GM12801 (cell line): ENCODE results near the gene TBPL1.

Source experiments
- CTCF ChIP-seq: IDR thresholded peaks from one replicate; pipeline ENCODE4 v1.5.1; 2011; ENCODE audit warnings: control low read depth; ENCODE audit not compliant: insufficient read length; ENCODE audit errors: extremely low read depth

Gene TBPL1

GRCh38 chr6:134031696-134032255, 78.8 kb downstream of the TBPL1 start:
- no peak for TF ChIP-seq CTCF

DNA sequence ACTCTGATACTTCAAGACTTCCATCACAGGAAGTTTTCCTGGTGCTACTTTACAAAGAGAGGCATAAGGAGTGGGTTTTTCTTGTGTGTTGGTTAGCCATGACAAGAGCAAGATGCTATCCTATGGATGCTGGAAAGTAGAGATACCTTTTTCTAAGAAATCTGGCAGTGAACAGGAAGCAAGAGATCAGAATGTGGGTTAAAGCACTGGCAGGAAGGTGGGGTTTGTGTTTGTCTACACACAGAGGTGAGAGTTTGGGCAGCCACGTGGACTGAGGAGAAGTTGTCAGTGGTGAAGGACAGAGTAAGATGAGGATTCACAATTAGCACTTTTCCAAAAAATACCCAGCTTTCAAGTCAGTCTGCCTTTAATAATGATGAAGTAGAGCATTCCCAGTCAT, 81.5 kb downstream of the TBPL1 start:
- no peak for TF ChIP-seq CTCF

DNA sequence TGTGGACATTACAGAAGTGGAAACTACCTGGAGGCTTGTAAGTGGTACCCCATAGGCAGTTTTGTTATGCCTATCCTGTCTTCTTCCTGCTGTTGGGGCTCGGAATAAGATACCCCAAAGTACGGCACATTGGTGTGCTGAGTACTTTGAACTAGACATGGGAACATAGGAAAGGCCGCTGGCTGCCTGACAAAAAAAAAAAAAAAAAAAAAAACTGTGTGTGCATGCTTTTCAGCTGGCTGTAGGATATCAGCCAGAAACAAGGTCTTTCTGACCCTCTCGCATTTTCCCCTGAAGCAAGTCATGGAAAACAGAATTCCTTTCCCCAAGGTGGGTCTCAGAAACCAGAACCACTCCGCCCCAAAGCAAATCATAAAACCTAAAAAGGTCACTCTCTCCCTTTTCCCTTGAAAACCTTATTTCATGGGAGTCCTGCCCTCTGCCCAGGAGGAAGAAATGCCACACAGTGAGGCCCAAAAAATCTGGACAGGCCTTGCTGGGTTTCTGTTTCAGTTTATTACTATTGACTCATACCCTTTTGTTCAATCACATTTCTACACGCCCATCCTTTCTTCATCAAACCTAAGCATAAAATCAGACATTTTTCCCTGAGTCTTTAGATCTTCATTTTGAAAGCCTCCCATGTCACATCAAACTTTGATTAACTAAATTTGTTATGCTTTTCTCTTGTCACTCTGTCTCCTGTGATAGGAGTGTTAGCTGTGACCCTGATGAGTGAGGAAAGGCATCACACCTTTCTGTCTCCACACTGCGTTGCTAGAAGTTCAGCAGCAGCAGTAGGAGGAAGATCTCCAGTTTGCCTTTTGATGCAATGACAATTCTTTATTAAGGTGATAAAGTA, 82.2 kb downstream of the TBPL1 start:
- no peak for TF ChIP-seq CTCF

GRCh38 chr6:134035823-134036296, 82.8 kb downstream of the TBPL1 start:
- no peak for TF ChIP-seq CTCF

DNA sequence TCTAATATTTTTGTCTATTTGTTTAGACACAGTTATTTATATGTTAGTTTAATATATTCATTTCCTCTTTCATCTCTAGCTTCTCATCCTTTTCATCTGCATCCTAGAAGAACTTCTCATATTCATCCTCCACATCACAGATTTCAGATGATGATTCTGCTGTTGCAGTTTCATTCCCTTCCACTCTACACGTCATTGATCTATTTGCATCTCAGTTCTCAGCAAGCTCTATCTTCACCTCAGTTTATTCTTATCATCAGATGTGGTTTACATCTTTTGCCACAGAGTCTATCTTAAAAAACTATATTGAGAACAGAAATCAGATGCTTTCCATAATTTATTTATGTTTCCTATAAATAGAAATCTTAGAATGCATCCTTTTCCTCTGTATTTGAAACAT, 86.1 kb downstream of the TBPL1 start:
- TF ChIP-seq CTCF = no peak
